ENCODE measurements around the gene DMD. TPM values are rescaled to one million over a fixed set of nuclear protein-coding genes. Genes with fewer than 3 reads are reported as not detected.

DMD gene
- total and polyA plus RNA-seq, 2 of the 13 experiments (the other 11 are each of a cell fraction or from before 2014, with no cell fraction given): 17.6 to 25.9 TPM

DNA sequence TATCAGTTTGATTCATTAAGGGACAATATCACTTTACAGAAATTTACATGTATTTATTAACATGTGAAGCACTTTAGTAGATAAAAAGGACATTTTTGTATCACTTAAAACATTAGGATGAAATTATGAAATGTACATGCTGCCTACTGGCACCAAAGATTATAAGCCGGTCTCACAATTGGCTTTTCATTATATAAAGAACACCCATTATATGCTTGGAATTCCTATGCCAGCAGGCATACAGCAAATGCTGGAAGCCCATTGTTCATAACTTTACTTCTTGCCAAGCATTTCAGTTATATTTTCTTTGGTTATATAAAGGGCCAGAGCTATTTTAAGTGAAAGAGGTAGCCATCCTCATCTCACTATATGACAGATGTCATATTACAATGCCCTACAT is 145.9 kb downstream of the DMD start (continued):
- TF ChIP-seq, protein P1, sequence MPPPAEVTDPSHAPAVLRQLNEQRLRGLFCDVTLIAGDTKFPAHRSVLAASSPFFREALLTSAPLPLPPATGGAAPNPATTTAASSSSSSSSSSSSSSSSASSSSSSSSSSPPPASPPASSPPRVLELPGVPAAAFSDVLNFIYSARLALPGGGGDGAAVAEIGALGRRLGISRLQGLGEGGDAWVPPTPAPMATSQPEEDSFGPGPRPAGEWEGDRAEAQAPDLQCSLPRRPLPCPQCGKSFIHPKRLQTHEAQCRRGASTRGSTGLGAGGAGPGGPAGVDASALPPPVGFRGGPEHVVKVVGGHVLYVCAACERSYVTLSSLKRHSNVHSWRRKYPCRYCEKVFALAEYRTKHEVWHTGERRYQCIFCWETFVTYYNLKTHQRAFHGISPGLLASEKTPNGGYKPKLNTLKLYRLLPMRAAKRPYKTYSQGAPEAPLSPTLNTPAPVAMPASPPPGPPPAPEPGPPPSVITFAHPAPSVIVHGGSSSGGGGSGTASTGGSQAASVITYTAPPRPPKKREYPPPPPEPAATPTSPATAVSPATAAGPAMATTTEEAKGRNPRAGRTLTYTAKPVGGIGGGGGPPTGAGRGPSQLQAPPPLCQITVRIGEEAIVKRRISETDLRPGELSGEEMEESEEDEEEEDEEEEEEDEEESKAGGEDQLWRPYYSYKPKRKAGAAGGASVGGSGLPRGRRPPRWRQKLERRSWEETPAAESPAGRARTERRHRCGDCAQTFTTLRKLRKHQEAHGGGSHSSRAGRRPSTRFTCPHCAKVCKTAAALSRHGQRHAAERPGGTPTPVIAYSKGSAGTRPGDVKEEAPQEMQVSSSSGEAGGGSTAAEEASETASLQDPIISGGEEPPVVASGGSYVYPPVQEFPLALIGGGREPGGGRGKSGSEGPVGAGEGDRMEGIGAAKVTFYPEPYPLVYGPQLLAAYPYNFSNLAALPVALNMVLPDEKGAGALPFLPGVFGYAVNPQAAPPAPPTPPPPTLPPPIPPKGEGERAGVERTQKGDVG (CRISPR knock-in tag; IDR thresholded peaks at IDR 0.05; ENCODE audit: borderline replicate concordance): no peak
- TF ChIP-seq ZNF441 (CRISPR knock-in tag; IDR thresholded peaks at IDR 0.05; ENCODE audit: borderline replicate concordance) (no peak), CHD4 (IDR thresholded peaks at IDR 0.05; ENCODE audit: borderline replicate concordance, low read length) (no peak)

DNA sequence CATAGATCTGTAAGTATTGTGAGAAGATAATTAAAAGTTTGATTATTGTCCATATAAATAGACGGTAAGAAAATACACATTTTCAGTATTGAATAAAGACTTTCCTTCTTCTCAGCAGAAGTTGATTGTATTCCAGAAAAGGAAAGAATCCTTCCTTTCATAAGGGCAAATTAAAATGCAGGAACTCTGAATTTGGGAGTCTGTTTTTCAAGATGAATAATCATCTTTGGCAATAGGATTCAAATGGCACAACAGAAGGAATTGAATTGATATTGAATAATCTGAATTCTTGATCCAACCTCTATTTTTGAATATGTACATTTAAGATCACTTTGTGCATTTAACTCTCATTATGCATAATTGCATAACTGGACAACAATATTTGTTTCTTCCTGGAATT is 149.3 kb downstream of the DMD start:
- H3K36me3 ChIP-seq (replicated peaks in 1 of 2; ENCODE audit: control insufficient read depth in 1 of 2, insufficient read depth in 2 of 2, low read length in 2 of 2): no peaks in the 10 kb centered on the region
- H3K27me3 ChIP-seq (ENCODE audit: control insufficient read depth in 1 of 2, insufficient read depth in 2 of 2, low read length in 2 of 2): no peaks in the 10 kb centered on the region
- H3K9me3 ChIP-seq (ENCODE audit: low read length): no peaks in the 10 kb centered on the region
- POLR2A ChIA-PET: no interaction called here
- 0% methylated on average over 1 of the region's 1 CpG for WGBS (ENCODE audit: low lambda C conversion rate)
- intact Hi-C loops (cut with micrococcal nuclease; ENCODE audit: unreplicated experiment) (no loop called here), in situ Hi-C loops (cut with HindIII; ENCODE audit: extremely low pct_ligation_motif_present, low pct_unique_long_range_greater_than_20kb) (no loop called here)
- DNase-seq (ENCODE audit: low spot score) (no peak), ATAC-seq (no peak), FAIRE-seq (no peak)
- BruUV-seq (replicated peaks): no TSS peak
- H3K27ac ChIP-seq (ENCODE audit: extremely low read length, insufficient read depth, low read length): no peak overlapping the region
- CTCF ChIA-PET (ENCODE audit: low intra/inter-chr PET ratio, low total read pairs): no interaction called here
- no peaks in the 10 kb centered on the region for H3K4me1 ChIP-seq (ENCODE audit: insufficient read depth, low read length)
- H3K4me2 ChIP-seq (ENCODE audit: low read depth, low read length): no peak overlapping the region
- no peaks in the 10 kb centered on the region for H3K79me2 ChIP-seq (ENCODE audit: insufficient read depth, low read length)
- H3K9ac ChIP-seq (ENCODE audit: insufficient read depth, low read depth, low read length): no peak overlapping the region
- no peaks in the 10 kb centered on the region for H4K20me1 ChIP-seq (ENCODE audit: insufficient read depth, low read length)
- no peak overlapping the region for H2AFZ ChIP-seq (ENCODE audit: low read length)
- H3K4me3 ChIP-seq (replicated peaks in 1 of 3; ENCODE audit: insufficient read depth in 1 of 3, low read depth in 2 of 3, low read length in 3 of 3): no peak overlapping the region
- TF ChIP-seq NFE2 (CRISPR knock-in tag; IDR thresholded peaks at IDR 0.05) (no peak), ZNF615 (CRISPR knock-in tag; IDR thresholded peaks at IDR 0.05; ENCODE audit: borderline replicate concordance) (no peak), HOXA5 (CRISPR knock-in tag; IDR thresholded peaks at IDR 0.05) (no peak), TSC22D2 (CRISPR knock-in tag; IDR thresholded peaks at IDR 0.05; ENCODE audit: borderline replicate concordance) (no peak), ZNF230 (CRISPR knock-in tag; IDR thresholded peaks at IDR 0.05) (no peak), ZNF446 (CRISPR knock-in tag; IDR thresholded peaks at IDR 0.05) (no peak), NFE2L2 (IDR thresholded peaks at IDR 0.05; ENCODE audit: low read length) (no peak)
- TF ChIP-seq, protein P2, sequence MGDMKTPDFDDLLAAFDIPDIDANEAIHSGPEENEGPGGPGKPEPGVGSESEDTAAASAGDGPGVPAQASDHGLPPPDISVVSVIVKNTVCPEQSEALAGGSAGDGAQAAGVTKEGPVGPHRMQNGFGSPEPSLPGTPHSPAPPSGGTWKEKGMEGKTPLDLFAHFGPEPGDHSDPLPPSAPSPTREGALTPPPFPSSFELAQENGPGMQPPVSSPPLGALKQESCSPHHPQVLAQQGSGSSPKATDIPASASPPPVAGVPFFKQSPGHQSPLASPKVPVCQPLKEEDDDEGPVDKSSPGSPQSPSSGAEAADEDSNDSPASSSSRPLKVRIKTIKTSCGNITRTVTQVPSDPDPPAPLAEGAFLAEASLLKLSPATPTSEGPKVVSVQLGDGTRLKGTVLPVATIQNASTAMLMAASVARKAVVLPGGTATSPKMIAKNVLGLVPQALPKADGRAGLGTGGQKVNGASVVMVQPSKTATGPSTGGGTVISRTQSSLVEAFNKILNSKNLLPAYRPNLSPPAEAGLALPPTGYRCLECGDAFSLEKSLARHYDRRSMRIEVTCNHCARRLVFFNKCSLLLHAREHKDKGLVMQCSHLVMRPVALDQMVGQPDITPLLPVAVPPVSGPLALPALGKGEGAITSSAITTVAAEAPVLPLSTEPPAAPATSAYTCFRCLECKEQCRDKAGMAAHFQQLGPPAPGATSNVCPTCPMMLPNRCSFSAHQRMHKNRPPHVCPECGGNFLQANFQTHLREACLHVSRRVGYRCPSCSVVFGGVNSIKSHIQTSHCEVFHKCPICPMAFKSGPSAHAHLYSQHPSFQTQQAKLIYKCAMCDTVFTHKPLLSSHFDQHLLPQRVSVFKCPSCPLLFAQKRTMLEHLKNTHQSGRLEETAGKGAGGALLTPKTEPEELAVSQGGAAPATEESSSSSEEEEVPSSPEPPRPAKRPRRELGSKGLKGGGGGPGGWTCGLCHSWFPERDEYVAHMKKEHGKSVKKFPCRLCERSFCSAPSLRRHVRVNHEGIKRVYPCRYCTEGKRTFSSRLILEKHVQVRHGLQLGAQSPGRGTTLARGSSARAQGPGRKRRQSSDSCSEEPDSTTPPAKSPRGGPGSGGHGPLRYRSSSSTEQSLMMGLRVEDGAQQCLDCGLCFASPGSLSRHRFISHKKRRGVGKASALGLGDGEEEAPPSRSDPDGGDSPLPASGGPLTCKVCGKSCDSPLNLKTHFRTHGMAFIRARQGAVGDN (CRISPR knock-in tag; IDR thresholded peaks at IDR 0.05): no peak
- TF ChIP-seq, protein P3, sequence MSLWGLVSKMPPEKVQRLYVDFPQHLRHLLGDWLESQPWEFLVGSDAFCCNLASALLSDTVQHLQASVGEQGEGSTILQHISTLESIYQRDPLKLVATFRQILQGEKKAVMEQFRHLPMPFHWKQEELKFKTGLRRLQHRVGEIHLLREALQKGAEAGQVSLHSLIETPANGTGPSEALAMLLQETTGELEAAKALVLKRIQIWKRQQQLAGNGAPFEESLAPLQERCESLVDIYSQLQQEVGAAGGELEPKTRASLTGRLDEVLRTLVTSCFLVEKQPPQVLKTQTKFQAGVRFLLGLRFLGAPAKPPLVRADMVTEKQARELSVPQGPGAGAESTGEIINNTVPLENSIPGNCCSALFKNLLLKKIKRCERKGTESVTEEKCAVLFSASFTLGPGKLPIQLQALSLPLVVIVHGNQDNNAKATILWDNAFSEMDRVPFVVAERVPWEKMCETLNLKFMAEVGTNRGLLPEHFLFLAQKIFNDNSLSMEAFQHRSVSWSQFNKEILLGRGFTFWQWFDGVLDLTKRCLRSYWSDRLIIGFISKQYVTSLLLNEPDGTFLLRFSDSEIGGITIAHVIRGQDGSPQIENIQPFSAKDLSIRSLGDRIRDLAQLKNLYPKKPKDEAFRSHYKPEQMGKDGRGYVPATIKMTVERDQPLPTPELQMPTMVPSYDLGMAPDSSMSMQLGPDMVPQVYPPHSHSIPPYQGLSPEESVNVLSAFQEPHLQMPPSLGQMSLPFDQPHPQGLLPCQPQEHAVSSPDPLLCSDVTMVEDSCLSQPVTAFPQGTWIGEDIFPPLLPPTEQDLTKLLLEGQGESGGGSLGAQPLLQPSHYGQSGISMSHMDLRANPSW (CRISPR knock-in tag; IDR thresholded peaks at IDR 0.05; ENCODE audit: borderline replicate concordance): no peak
- TF ChIP-seq, protein P4, sequence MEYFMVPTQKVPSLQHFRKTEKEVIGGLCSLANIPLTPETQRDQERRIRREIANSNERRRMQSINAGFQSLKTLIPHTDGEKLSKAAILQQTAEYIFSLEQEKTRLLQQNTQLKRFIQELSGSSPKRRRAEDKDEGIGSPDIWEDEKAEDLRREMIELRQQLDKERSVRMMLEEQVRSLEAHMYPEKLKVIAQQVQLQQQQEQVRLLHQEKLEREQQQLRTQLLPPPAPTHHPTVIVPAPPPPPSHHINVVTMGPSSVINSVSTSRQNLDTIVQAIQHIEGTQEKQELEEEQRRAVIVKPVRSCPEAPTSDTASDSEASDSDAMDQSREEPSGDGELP (IDR thresholded peaks at IDR 0.05; ENCODE audit: borderline replicate concordance, low read depth): no peak

All from HepG2 (cell line).